GM19395 (cell line): ENCODE results near the gene RELCH.
A peak's percentile ranks its signal among the peaks of the same experiment; 100 is the strongest.
"Not testable (repeated sequence)": the region's sequence is repeated elsewhere in the genome, so short reads cannot be mapped to it uniquely, and the experiment has no call there.

Source experiments
- ATAC-seq: cut with Tn5 transposase; IDR thresholded peaks from one replicate; pipeline ENCODE4 v1.9.1; 2021; ENCODE audit warnings: mild to moderate bottlenecking, moderate library complexity; ENCODE audit not compliant: unreplicated experiment

RELCH gene

DNA sequence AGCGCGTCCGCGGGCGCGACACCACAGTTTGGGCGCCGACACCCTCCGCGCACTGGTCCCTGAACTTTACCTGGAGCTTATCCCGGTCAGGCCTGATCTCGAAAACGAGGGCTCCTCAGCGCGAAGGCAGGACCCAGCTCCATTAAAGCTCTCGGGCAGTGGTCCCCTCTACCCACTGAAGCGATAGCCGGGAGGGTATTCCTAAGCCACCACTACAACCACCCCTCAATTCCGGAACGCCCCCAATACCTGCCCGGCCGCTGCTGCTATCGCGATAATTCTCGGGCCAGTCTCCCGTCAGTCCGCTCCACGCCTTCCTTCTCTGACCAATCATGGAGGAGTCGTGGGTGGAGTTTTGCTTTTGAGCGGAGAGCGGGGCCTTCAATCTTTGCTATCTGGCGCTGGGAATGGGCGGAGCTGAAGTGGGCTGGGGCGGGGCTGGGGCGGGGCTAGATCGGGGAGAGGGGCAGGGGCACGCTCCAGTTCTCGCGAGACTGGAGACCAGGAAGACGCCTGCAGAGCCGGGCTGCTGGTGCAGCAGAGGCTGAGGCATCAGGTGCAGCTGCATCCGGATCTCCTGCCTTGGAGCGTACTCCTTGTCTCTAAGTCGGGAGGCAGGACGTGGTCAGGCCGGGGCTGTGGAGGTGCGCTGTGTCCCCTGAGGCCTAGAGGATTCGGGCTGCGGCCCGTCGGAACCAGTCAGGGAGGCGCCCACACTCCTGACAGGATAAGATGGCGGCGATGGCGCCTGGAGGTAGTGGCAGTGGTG is at the start of gene RELCH, which contains the start of gene PIGN:
Gene RELCH (plus strand): TSS at position 482 of the 769 bp plus-strand sequence. CDS start 251 bp downstream, at position 733.
Gene PIGN (minus strand): TSS at position 283 of the 769 bp plus-strand sequence. CDS start 25,703 bp downstream, outside the sequence.
- peak; percentile 94 for ATAC-seq

DNA sequence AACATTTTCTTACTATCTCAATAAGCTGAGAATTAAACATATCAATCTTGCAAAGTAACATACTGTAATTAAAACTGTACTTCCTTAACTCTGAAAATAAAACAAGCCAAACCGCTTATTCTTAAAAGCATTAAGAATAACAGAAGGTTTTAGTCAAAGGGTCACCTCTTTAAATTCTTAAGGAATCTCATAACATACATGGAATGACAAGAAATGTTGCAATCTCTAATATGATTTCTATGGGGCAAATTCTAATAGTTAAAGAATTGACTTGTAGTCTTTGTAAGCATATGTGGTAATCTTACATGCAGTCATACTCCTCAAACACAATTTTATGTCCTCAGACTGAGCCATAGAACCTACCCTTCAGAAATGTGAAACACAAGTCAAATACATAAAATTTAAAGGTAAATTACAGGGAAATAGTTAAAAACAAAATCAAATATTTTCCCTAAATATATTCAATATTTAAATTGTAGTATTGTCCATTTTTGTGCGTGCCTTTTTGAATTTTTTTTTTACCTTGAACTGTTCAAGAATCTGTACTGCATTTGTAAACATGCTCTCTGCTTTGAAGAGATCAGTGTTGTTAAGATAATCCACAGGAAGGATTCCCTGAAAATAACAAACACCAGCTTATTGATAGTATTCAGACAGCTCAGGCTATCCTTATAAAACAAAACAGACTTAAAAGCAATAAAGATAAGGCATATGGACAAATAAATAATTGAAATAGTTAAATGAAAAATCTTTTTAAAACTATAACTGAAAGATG is 48.4 kb upstream of the RELCH start:
- no peak for ATAC-seq

DNA sequence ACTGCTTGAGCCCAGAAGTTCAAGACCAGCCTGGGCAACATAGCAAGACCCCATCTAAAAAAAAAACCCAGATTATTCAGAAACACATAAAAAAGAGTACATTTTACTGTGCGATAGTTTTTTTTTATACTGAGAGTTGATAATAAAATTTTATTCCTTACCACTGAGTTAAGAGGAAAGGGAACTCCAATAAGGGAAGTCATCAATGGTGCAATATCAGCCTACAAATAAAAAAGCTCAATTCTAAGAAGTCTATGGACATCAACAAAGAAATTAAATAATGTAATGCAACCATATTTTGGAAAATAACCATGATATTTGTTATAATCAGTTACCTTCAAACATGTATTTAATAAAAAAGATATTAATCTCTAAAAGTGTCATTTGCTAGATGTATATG is 46.8 kb upstream of the RELCH start:
- ATAC-seq: no peak

DNA sequence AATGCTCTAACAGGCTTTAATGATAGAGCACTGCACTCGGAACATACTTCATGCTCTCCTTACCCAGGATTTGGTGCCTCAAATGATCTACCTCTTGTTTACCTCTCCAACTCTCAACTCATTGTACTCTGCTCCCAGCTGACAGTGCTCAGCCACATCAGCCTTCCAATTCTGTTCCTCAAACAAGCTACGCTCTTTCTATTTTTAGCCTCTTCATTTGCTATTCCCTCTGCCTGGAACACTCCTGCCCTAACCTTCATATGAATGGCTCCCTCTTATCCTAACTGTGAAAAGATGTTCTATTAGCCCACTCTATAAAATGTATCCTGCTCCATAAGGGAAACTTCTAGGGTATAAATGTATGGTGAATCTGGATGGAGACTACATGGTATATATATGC is 42.7 kb upstream of the RELCH start:
- ATAC-seq: no peak

- ATAC-seq: no peak
Observed at GRCh38 chr18:62151068-62151771, 35.8 kb upstream of the RELCH start.

DNA sequence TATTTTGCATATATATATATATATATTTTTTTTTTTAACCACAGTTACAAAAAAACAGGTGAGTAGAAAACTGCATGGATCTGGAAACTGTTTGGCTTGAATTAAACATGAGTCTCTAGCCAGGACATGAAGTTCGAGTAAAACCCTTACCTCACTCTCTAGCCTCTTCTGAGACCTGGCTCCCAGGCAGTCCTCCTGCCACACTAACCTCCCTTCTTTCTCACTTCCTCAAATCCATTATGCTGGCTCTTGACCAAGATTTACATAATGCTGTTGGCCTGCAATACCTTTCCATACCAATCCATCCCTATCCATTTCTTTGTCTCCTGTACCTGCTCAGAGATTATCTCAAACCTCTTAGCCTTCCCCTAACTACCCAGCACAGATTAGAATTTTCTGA is 34.2 kb upstream of the RELCH start:
- no peak for ATAC-seq

DNA sequence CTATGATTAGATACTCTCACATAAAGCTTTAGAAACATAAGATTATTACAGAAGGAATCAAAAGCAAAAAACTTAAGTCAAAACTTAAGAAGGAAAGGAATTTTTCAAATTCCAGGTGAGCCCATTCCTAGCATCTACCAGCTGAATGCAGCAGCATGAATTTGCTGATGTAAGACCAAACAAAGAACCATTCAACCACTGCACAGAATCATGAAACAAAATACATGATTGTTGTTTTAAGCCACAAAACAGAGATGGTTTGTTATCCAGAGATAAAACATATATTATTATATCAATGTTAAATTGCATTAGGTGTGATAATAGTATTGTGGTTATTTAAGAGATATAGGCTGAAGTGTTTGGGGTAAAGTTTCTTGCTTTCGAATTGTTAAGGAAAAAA is 29.2 kb upstream of the RELCH start:
- ATAC-seq: no peak

DNA sequence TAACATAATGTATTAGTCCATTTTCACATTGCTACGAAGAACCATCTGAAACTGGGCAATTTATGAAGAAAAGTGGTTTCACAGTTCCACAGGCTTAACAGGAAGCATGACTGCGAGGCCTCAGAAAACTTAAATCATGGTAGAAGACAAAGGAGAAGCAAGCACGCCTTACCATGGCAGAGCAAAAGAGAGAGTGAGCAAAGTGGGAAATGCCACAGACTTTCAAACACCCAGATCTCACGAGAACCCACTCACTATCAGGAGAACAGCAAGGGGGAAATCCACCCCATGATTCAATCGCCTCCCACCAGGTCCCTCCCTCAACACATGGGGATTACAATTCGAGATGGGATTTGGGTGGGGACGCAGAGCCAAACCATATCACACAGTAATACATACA is 22.7 kb upstream of the RELCH start:
- no peak for ATAC-seq

- ATAC-seq: no peak
Observed at GRCh38 chr18:62164855-62165487, 22.1 kb upstream of the RELCH start.

- no peak for ATAC-seq
Observed at GRCh38 chr18:62165583-62165982, 21.5 kb upstream of the RELCH start.

- ATAC-seq: not testable (repeated sequence)
Observed at GRCh38 chr18:62166524-62166923, 20.5 kb upstream of the RELCH start.

DNA sequence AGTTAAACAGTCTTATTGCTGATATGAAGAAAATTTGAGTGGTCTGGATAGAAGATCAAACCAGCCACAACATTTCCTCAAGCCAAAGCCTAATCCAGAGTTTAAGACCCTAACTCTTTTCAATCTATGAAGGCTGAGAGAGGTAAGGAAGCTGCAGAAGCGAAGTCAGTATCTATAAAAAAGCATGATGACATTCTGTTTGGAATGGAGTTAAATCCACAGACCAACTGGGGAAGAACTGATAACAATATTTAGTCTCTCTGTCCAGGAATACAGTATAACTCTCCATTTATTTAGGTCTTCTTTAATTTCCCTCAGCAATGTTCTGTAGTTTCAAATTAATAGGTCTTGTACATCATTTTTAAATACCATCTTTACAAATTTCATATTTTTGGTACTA is 16.2 kb upstream of the RELCH start:
- no peak for ATAC-seq

DNA sequence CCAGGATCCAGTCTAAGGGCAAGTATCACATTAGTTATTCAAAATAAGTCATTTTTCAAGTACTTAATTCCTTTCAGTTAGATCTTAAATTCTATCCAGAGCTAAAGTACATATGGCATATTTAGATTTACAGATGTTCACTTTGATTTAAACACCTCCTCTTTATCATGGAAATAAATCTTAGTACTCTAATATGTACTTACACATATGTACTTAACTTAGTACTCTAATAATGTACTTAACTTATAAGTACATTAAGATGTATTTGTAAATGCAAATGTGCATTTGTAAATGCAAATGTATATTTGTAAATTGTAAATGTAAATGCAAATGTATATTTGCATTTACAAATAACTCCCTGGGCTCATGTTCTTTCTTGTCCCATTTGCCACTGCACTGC is 14.8 kb upstream of the RELCH start:
- ATAC-seq: no peak

DNA sequence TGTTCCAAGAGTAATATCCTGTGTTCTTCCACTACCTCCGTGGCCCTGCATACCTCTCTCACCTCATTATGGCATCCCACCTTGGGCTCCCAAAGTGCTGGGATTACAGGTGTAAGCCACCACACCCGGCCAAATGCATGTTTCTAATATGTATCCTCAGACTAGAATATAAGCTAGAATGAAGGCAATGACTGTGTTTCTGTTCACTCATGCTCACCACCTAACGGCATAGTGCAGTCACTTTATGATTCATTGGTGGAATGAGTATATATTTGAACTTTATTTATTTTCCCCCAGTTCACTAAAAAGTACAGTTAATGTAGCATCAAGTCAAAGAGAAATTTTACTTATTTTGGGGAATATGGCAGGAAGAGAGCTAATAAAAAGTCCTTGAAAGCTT is 11.5 kb upstream of the RELCH start:
- no peak for ATAC-seq

- no peak for ATAC-seq
Observed at GRCh38 chr18:62177271-62177670, 9.8 kb upstream of the RELCH start.

- ATAC-seq: no peak
Observed at GRCh38 chr18:62179213-62179612, 7.8 kb upstream of the RELCH start.

GRCh38 chr18:62182220-62182619 is 4.8 kb upstream of the RELCH start:
- ATAC-seq: no peak

GRCh38 chr18:62183578-62184195 is 3.4 kb upstream of the RELCH start:
- no peak for ATAC-seq

- no peak for ATAC-seq
Observed at GRCh38 chr18:62186499-62186773, 619 bp upstream of the RELCH start.

GRCh38 chr18:62187543-62188510 is 772 bp downstream of the RELCH start:
- no peak for ATAC-seq
